GM21723 (cell line): Measurements from ENCODE around the gene SLC6A7.
"Not testable (repeated sequence)": the region's sequence is repeated elsewhere in the genome, so short reads cannot be mapped to it uniquely, and the experiment has no call there.

Source experiments
- ATAC-seq: cut with Tn5 transposase; IDR thresholded peaks from one replicate; pipeline ENCODE4 v1.9.1; 2021; ENCODE audit warnings: mild to moderate bottlenecking, moderate library complexity; ENCODE audit not compliant: unreplicated experiment

Gene SLC6A7

DNA sequence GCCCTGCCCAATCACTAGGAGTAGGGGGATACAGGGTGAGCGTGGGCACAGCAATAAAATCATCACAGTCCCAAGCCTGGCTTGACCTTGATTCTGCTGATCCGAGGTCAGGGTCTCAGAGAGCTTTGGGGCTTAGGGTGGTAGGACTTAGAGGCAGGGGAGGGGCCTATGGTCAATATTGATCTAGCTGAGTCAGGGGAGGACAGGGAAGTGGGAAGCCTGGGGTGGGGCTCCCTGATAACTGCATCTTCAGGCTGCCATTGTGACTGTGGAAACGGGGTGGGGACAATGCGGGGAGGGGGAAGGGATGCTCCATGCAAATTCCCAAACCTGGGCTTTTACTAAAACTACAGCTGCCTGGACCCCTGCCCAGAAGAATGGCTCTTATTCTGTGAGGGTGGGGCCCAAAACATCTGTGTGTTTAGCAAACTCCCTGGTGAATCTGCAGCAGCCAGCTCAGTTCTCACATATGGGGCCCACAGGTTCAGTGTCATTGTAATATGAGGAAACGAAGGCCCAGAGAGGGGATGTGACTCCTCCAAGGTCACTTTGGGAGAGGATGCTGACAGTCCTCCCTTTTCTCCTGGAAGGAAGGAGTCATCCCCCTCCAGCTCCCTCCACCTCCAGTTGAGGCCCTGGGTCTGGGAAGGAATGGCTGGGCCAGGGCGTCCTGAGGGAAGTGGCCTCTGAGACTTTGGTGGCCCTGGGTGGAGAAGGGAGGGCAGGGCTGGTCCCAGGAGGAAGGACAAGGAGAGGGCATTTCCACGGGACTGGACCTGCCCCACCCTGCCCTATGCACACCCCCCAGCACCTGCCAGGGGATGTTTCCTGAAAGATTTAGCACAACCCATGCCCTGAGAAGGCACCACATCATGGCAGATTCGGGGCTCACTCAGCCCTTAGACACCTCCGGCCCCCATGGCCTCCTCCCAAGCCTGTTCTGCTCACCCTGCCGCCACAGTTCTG is 26.4 kb downstream of the SLC6A7 start:
- ATAC-seq = no peak

DNA sequence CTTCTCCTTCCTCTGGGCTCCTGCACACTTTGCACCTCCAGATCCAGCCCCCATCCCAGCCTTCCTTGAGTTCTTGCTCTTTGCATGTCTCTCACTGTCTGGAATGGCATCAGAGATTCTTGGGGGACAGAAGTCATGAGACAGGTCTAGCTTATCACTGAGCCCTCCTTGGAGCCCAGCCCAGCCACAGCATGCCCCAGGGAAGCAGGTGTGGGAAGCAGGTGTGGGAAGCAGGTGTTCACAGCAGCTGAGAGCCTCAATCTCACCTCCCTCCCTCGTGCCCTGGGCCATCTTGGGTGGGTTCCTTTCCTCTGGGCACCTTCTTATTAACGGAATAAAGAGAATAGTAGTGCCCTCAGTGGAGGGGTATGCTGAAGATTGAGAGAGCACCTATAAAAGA is 27.2 kb downstream of the SLC6A7 start:
- ATAC-seq = no peak

DNA sequence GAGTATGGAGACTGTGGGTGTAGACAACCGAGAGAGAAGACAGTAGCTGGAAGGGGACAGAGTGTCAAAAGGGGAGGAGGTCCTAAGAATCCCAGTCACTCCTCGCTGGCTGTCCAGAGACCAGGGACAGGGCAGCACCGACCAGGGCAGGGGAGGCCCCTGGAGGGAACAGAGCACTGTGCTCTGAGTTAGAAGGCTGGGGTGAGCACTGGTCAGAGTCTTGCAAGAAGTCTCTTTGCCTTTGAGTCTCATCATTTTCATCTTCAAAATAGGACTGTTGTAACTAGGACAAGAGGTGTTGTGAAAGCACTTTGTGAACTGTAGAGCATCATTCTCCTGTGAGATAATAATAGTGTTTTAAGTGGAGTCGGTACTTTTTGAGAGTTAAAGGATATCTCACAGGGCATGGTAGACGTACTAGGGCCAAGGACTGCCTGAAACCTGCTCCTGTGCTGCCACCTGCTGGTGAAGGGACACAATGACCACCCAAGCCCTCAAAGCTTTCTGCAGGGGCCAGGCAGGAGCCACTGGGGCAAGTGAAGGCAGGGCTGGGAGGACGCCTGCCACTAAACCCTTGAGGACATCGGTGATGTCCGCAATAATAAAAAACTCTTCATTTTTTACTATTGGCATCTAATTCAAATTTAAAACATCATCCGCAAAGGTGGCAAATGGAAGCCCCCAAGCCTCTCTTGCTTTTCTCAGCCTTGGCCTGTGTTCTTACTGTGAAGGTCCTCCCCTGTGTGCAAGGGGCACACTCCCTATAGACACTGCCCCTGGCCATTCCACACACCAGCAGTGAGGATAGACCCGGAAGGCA is 28.2 kb downstream of the SLC6A7 start:
- peak; percentile 83 for ATAC-seq

DNA sequence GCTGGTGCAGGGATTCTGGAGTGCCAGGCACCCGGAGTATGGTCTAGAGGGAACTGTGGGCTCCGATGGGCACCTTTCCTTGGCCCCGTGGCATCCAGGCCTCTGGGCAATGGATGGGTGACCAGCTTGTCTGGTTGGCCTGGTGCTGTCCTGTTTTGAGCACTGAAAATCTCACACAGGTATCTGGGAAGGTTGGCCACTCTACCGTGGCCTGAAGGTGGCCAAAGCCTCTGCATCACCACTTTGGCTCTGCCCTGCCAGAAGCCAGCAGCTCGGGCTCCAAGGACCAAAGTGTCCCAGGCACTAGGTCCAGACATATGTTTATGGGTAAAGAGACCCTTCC is 28.8 kb downstream of the SLC6A7 start:
- no peak for ATAC-seq

DNA sequence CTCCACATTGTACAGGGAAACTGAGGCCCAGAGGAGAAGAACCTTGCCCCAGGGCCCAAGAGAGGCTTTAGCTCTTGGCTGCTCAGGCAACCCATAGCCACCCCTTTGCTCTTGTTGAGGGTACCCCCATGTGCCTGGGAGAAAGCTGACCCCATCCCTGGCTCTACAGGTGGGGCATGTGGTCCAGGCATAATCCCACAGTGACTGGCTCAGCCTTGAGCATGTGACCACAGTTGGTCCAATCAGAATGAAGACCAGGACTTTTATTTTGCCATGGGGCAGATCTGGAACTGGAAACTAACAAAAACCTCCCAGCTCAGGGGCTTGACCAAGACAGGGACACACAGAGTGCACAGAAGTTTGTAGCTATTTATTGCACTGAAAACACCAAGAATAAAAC is 29.3 kb downstream of the SLC6A7 start:
- no peak for ATAC-seq

DNA sequence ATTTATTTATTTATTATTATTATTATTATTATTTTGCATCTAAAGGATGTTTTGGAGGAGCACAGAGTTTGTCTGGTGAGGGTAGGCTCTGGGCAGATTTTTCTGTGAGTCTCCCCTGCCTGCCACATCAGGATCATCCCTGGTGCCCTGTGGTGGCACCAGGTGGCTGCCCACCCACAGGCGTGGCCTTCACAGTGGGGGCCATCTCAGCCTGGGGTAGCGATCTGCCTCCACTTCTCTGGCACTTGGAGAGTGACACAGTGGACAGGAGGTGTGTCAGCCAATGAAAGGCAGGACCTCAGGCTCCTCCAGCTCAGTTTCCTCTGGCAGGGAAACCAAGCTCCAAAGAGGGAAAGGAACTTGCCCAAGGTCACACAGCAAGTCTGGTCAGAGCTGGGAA is 30.0 kb downstream of the SLC6A7 start:
- ATAC-seq = no peak

DNA sequence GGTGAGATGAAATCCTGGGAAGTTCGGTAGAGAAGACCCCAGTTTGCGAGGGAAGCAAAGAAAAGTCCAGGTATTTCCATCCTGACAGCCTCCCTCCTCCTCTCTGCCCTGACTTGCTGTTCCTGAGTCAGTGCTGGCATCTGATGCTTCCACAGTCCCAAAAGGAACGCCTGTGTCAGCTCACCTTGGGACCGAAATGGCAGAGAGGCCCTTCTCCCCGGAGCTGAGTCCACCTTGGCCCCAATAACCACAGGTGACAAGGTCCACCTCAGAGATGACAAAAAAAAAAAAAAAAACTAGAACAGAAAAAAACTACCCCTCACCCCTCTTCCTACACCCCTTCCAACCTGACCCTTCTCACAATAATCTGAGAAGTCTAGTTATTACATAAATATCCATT is 31.6 kb downstream of the SLC6A7 start:
- no peak for ATAC-seq

DNA sequence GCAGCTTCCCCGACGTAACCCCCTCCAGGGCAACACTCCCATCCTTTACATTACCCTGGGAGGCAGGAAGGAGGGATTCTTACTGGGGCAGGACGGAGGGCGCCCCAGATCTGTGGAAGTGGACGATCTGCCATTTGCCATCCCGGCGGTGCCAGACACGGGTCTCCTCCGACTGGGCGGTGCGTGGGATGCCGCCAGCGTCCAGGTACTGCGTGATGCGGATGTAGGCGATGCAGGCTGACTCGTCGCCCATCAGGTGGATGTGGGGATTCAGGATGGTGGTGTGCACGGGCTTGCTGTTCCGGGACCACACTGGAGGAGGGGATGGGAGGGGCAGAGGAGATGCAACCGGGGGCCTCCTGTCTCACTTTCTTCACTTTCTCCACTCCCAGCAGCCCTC is 33.0 kb downstream of the SLC6A7 start:
- ATAC-seq = no peak

DNA sequence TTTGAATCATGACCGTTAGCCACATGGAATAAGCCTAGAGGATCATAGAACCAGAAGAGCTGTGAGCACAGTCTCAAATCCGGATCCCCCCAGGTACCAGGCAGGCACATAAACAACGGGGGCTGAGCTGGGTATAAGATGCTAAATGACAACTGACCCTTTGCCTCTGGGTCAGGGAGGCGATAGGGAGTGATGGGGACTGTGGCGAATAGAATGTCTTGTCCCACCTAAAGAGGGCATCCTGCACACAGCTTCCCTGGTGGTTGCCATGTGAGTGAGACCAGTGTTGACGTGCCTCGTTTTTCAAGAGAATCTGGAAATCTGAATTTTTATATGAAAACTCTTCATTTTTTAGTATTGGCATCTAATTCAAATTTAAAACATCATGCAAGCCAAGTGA is 33.6 kb downstream of the SLC6A7 start:
- ATAC-seq = no peak

DNA sequence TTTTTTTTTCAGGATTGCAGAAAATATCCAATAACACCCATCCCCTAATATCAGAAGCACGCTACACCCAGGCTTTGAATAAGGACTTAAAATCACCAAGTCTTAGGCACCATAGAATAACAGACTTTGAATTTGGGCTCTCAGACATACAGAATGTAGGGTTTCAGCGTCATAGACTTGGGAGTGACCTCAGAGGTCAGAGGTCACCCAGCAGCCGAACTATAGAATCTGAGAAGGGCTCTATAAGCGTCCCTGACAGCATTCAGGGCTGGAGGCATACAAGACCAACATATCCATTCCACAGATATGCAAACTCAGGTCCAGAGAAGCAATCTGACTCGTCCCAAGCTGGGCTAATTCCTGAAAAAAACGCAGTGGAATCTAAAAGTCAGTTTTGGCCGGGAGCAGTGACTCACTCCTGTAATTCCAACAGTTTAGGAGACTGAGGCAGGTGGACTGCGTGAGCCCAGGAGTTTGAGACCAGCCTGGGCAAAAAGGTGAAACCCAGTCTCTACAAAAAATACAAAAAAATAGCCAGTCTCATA is 34.7 kb downstream of the SLC6A7 start:
- no peak for ATAC-seq

DNA sequence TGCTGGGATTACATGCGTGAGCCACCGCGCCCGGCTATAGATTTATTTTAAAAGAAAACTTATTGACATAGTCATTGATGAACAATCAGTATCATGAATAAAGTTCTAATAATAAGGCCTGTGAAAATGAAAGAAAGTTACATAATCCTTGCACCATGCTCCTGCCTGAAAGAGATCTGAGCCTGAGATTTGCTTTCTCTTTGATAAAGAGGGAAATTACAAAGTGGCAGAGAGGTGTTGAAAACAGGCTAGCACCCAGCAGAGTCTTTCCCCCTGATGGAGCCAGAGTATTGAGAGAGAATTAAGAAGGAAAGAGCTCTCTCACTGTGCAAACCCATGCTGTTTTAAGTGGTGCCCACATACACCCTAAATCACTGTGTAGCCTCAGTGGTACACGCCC is 37.2 kb downstream of the SLC6A7 start:
- ATAC-seq = no peak

DNA sequence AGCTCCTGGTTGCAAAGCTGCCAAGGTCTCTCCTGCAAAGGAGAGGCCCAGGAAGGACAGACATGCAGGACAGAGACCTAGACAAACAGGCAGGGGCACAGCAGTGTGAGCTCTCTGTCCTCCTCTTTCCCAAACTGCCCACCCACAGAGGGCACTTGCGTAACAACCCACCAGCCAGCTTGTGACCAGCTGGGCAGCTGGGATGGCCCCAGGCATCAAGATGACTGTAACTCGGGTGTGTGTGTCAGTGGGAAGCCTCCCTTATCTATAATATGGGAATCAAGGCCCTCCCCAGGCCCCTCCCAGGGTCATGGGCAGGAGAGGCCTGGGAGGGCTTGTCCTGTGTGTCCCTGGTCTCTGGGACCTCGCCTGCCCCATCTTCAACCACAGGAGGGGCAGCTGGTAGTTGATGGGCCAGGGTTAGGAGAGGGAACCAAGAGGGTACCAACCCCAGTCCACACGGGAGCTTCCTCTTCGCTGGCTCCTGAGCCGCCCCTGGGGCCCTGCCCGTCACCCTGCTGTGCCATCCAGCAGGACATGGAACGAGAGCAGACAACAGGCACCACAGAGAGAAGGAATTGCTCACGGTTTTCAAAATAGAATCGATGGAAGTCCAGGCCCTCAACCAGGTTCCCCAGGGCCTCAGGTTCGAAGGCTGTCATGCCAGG is 37.9 kb downstream of the SLC6A7 start:
- ATAC-seq = no peak

DNA sequence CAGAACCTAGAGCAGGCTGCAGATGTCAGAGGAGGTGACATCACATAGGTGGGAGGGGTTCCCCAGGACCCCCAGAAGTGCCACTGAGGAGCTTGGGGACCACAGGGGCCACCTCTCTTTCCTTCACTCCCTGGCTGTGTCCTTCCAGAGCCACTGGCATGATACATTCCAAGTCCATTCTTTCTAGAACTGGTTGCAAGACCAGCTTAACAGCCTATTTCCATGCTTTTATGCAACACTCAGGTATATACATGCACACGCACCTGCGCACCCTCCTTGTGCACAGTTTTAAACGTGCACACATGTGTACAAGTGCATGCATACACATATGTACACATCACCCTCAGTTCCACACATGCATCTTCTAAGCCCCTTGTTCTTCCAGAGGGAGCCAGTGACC is 39.7 kb downstream of the SLC6A7 start:
- no peak for ATAC-seq

DNA sequence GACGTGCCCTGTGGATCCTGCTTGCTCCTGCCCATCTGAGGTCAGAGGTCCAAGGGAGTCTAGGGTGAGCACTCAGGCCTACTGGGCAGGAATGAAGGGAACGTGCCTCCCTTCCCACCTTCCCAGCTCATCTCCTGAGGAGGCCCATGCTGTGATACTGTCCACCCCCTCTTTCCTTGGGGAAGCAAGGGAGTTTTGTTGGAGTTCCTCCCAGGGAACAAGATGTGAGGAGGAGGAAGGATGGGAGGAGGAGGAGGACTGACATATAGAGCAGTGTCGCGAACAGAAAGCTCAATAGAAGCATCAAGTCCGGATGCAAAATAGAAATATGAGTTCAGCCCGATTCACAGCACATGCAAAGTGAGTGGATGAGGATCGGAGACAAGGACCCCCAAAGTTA is 41.0 kb downstream of the SLC6A7 start:
- no peak for ATAC-seq

DNA sequence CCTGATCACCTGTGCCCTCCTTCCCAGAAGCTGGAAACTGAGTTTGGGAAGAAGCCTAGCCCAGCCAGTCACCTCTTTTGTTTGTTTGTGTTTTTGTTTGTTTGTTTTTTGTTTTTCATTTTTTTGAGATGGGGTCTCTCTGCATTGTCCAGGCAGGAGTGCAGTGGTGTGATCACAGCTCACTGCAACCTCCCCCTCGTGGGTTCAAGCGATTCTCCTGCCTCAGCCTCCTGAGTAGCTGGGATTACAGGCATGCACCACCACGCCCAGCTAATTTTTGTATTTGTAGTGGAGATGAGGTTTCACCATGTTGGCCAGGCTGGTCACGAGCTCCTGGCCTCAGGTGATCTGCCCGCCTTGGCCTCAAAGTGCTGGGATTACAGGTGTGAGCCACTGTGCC is 43.8 kb downstream of the SLC6A7 start:
- not testable (repeated sequence) for ATAC-seq

DNA sequence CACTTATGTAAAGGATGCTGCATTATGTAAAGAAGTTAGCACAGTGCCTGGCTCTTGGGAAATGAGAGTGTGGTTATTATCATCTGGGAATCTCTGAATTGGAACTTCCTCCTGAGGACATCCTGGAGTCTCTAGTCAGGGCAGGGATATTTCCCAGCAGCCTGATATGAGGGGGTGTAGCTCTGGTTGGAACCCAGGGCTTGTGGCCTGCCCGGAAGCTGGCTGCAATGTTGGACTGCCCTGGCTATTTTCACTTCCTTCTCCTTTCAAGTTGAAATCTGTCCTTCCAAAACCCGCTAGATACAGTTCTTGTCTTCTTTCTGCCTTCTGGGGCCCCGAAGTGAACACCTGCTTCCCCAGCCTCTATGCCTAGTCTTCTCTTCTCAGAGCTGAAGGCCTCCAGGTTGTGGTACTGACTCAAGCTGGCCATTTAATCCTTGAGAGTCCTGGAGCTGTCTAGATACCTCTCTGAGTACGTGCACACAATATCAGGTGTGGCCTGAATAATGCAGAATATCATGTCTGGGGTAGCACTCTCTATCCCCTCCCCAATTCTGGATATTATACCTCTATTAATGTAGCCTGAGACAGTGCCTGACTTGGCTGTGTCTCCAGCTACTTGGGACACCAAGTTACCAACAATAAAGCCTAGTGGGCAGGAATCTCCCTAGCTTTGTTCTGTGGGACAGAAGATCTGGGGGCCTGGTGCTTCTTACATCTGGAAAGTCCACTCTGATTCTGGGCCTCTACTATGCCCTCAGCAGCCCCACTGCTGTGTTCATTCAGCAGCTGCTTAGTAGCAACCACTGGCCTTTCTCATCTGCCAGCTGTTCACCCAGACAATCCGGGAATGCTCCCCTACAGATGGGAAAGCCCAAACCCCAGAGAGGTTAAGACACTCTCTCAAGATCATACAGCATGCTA is 45.0 kb downstream of the SLC6A7 start:
- no peak for ATAC-seq

DNA sequence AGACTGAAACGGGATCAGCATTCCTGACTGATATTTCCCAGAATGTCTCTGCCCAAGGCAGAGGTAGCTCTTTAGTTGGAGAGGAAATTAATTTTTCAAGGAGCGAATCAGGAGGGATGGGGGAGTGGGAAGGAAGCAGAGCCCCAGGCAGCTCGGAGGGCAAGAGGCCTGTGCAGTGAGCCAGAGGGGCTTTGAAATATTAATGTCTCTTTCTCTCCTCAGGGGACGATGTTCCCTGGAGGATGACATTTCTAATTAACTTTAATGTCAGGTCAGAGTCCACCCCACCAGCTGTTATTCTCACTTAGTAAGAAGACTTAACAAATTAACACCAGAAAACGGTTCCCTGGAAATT is 45.6 kb downstream of the SLC6A7 start:
- ATAC-seq = no peak

DNA sequence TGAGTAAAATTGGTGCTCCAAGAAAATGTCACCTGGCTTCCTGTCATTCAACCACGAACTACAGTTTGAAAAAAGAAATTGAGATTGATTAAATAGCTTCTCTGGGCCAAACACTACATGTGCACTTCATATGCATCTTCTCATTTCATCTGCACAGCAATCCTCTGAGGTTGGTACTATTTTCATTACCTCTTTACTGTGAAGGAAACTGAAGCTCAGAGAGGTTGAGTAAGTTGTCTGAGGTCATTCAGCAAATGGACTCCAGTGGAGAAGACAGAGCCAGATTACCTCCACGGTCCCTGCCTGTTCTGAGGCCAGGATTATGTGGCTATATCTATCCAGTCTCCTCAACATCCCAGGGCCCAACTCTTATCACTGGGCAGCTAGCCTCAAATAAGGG is 46.5 kb downstream of the SLC6A7 start:
- no peak for ATAC-seq

DNA sequence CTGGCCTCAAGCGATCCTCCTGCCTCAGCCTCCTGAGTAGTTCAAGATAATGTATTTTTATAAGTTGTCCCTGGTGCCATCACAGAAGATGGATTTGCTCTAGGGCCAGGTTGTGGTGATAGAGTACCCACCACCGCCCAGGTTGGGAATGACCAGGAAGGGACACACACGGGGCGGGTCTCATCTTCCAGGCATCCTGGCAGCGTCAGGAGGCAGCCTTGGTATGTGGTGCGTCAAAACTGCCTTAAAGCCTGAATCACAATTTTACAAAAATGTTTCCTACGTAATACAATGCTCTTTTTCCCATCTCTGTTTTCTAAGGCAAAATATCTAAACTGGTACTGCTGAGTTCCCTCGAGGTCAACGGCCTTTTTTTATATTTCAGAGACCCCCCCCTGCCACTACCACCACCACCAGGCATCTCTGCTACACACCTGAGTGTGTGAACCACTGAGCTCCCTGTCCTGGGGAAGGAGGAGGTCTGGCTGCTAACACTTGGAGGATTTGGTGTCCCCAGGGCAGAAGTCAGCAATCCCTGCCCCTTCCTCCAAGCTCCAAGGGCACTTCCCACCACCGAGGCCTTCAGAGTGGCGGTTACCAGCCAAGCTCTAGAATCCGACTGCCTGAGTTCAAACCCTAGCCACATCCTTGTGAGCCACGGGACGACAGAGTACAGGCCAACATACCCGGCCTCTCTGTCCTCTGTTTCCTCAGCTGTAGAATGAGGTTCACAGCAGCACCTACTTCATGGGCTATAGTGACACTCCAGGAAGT is 47.3 kb downstream of the SLC6A7 start:
- no peak for ATAC-seq

DNA sequence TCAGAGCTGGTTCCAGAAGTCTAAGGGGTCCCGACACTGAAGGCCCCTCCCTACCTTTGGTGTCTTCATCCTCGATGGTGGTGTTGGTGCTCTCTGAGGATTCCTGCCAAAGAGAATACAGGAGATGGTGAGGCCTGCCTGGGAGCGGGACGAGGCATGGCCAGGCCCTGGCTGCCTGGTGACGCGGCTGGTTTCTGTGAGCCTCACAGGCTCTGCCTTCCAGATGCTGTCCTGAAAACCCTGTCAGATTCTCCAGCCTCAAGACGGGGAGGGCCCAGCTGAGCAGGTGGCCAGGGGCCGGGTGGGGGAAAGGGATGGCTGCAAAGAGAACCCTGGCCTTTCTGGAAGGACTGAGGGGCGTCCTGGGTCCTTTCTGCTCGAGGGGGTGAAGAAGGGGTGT is 48.8 kb downstream of the SLC6A7 start:
- ATAC-seq = no peak
